HG02938 (cell line): ENCODE measurements around the gene KCTD19.
"Not testable (repeated sequence)": the region's sequence is repeated elsewhere in the genome, so short reads cannot be mapped to it uniquely, and the experiment has no call there.

Source experiments
- ATAC-seq: cut with Tn5 transposase; IDR thresholded peaks from one replicate; pipeline ENCODE4 v1.9.1; 2021; ENCODE audit warnings: mild to moderate bottlenecking, moderate library complexity; ENCODE audit not compliant: unreplicated experiment

Gene KCTD19

DNA sequence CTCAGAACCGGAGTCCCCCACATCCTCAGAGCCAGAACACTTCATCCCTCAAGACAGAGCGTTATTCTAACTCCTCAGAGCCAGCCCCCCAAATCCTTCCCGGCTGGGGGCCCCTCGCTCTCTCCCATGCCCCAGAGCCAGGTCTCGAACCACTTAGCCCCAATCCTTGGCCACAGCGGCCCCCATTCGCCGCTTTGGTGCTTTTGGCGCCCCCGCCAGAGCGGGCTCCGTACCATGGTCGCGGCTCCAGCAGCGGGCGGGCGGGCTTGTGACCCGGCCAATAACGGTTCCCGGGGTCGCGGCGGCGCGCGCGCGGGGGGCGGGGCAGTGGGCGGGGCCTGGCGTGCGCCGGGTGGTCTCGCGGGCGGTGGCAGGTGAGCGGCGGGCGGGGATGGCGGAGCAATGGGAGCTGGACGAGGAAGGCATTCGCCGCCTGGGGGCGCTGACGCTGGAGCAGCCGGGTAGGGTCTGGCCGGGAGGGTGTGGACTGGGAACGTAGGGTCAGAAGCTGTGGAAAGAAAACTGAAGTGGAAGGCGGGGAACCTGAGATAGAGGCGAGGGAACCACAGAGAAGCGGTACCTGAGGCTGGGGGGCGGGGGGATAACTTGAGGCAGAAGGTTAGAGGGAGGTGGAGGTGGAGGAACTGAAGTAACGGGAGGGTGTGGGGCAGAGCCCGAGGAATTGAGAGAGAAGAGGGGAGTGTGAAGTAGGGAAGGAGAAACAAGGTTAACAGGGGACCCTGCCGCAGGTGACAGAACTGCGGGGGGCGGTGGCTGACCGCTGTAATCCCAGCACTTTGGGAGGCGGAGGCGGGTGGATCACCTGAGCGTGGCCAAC is at the start of gene KCTD19, which contains the start of gene LRRC36:
Gene KCTD19, minus strand, starts transcription at position 270 of the 838 bp plus-strand sequence. Its CDS starts 34 bp downstream, at position 236.
Gene LRRC36, plus strand, starts transcription at position 344 of the 838 bp plus-strand sequence. Its CDS starts 48 bp downstream, at position 392.
- ATAC-seq = no peak

DNA sequence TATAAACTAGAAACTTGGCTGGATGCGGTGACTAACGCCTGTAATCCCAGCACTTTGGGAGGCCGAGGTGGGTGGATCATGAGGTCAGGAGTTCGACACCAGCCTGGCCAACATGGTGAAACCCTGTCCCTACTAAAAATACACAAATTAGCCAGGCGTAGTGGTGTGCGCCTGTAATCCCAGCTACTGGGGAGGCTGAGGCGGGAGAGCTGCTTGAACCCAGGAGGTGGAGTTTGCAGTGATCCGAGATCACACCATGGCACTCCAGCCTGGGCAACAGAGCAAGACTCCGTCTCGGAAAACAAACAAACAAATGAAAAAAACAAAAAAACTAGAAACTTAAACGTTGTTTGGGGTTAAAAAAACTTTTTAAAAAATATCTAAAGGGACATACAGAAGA is 49.5 kb upstream of the KCTD19 start:
- not testable (repeated sequence) for ATAC-seq

DNA sequence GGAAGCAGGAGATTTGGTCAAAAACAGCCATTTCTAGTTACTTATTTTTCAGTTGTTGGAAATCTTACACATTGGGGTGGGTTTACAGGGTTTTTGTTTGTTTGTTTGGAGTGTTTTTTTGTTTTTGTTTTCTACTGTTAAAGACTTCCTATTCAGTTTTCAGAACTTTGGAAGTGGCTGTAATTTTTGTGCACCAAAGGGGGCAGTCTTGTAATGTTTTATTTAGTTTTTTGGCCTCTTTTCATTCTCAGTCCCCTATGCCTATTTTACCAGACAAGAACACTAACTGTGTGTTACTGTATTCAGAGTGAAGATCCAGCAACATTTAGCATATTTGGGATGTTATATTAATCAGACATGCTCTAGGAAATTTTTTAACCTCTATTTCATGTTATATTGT is 46.1 kb upstream of the KCTD19 start:
- no peak for ATAC-seq

DNA sequence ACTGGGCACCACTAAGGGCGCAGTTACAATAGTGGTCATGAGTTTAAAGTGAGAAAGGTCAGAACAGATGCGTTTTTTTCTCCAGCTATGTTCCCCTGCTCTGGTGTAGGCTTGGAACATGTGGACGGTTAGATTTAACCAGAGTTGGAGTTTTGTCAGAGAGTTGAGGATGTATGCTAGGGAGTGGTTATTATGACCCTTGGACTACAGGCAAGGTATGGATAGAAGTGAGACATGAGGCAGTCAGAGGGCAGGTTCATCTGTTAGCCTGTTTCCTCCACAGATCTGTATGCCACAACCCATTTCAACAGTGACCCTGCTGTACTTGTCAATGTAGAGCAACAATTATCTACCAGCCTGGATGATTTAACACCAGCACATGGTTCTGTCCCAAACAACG is 44.1 kb upstream of the KCTD19 start:
- ATAC-seq = no peak

DNA sequence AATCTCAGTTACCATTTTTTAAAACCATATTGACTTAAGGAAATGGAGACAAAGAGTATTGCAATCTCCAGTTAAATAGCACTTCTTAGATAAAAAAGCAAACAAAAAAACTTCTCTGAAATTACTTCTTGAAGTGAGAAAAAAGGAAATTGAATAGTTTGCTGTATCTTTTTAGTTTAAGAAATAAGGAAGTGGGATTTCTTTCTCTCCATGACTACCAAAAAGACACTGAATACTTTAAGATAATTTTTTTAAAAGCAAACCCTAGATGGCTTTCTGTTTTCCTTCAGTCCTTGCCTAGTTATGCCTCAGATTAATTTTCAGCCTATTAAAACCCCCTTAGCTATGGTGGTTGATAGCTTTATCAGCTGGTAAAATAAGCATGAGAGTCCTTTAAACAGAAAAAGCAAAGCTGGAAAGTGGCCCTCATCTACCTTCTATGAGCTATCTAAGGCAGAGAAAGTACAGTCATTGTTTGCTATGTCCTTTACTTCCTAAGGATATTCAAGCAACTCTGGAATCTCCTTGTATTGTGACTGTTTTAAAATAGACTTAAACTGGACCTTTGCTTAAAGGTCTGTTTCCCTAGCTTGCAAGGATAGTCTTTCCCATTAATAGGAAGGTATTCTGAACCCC is 38.2 kb upstream of the KCTD19 start:
- ATAC-seq = no peak

DNA sequence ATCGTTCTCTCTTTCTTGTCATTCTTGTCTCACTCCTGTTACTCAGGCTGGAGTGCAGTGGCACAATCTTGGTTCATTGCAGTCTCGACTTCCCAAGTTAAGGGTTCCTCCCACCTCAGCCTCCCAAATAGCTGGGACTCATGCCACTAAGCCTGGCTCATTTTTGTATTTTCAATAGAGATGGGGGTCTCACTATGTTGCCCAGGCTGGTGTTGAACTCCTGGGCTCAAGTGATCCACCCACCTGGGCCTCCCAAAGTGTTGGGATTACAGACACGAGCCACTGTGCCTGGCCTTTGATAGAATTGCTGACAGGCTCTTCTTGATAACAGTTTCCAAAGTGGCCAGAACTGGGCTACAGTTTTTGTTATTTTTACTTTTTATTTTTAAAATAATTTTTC is 34.5 kb upstream of the KCTD19 start:
- no peak for ATAC-seq

DNA sequence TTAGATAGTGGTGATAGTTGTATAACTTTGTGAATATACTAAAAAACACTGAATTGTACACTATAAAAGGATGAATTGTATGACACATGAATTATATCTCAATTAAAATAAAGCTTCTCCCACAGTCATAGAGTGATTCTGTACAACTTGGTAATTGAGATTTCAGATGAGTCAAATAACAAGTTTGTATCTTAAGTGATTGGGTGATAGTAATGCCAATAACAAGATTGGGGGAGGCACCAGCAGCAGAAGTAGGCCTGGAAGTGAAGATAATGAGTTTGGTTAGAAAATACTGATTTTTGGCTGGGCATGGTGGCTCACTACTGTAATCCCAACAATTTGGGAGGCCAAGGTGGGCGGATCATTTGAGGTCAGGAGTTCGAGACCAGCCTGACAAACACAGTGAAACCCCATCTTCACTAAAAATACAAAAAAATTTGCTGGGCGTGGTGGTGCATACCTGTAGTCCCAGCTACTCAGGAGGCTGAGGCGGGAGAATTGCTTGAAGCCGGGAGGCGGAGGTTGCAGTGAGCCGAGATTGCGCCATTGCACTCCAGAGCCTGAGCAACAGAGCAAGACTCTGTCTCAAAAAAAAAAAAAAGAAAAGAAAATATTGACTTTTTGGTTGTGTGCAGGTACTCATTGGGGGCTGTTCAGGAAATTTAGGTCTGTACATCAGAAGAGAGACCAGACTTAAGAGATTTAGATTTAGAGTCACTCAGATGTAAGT is 33.2 kb upstream of the KCTD19 start:
- ATAC-seq = not testable (repeated sequence)

DNA sequence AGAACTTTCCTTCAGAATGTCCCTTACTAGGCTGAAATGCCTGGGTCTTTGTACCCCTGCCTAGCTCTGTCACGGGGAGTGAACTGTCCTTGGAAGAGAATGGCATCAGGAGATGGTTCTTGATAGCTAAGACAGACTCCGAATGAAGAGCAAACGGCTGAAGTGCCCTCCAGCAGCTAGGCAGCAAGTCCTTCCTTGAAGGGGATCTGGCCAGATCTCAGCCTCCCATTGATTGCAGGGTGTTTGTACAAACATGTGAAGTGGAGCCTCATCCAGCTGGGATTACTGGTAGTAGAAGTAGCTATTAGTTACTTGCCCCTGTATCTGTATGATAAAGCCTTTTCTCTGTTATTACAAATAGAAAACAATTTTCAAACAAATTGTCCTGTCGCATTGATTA is 31.0 kb upstream of the KCTD19 start:
- no peak for ATAC-seq

DNA sequence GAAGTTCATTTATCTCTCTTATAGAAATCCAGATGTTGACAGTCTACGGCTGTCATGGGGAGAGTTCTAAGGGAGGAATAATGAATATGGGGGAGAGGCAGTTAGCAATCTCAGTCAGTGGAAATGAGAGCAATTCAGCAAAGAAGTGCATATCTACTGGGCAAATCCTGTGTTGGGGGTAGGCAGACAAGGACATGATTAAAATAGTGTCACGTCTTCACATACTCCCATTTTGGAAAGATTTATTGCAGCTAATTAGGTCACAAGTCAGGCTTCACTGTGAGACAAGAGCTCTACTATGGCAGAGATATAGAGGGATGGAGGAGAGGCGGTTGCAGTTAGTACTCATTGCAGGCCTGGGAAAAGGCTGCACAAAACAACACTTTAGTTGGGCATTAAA is 29.9 kb upstream of the KCTD19 start:
- ATAC-seq = no peak

DNA sequence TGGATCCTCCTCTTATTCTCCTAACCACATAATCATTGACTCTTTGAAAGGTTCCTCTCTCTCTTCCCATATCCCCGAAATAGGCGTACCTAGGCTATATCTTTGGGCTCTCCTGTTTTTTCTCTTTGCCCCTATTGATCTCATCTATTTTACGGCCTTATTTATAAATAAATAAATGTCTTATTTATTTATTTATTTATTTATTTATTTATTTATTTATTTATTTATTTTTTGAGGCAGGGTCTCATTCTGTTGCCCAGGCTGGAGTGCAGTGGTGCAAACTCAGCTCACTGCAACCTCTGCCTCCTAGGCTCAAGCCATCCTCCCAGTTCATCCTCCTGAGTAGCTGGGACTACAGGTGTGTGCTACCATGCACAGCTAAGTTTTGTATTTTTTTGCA is 25.9 kb upstream of the KCTD19 start:
- ATAC-seq = not testable (repeated sequence)

DNA sequence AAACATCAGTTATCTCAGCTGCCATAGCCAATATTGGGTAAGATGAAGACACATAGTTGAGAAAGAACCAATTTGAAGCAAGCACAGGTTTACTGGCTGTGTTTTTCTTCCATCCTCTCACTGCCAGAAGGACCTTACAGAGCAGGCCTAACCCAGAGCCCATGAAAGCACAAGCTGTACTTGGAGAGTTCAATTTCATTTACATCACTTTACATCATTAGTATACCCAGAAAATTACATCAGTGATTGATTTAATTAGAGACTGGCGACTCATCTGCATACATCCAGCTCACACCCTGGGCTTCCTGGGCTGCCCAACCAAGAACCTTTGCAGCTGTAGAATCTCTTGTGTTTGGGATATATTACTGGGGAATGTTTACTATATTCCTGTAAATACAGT is 23.8 kb upstream of the KCTD19 start:
- ATAC-seq = no peak

DNA sequence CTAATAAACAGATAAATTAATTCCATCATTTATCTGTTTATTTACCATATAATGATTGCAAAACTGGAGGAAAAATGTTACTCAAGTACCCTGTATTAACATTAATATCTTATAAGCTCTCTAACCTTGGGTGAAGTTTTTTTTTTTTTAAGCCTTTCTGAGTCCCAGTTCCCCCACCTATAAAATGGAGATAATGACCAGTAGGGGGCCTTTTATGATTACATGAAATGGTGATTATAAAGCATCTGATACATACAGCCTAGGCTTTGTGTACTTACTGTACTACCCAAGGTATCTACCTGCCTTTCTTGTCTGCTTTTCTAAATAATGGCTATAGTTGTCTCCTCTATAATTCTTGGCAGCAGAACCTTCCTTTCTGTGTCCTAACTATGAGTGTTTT is 22.6 kb upstream of the KCTD19 start:
- ATAC-seq = no peak

DNA sequence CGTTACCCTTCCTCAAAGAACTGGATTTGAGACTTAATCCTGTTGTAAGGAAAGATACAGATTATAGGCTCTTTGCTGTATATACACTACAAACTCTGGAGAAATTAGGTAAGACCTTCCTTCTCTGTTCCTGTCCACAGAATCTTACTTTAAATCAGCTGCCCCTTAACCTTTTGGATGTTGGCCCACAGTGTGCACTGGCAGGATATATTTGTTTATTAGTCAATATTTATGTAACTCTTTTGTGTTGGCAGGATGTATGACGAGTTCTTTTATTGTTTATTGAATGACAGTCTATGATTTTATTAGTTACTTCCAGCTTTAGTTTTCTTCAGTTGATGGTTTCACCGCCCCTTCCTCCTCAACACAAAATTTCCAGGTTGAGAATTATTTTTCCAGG is 19.8 kb upstream of the KCTD19 start:
- ATAC-seq = no peak

DNA sequence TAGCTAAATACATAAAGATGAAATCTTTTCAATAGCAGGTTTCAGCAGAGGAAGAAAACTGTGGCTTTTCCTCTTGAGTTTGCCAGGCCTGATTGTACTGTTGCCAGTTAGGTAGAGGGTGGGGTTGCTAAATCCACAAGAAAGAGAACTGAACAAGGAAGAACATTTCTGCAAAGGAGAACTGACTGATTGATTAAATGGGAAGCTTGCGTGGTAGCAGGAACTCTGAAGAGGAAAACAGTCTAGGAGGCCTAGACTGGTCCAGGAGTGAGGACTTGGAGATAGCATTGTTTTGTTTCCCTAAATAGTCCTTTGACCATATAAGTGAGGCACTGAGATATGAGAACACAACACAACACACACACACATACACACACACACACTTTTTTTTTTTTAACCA is 18.9 kb upstream of the KCTD19 start:
- no peak for ATAC-seq

DNA sequence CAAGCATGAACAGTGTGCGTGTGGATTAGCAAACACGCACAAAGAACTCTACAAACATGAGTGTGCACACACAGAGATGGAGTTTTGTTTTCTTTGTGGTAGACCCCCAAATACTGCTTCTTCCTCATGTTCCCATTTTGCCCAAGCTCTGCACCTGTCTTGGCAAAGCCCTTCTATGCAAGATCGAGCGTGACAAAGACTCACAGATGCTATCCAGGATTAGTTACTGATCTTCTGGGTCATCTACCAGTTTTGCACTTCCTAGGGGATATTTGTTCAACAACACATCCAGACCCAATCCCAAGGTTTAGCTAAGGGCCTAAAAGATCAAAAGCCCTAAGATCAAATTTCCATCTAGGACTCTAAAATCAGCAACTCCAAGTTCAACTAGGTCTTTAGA is 16.1 kb upstream of the KCTD19 start:
- no peak for ATAC-seq

DNA sequence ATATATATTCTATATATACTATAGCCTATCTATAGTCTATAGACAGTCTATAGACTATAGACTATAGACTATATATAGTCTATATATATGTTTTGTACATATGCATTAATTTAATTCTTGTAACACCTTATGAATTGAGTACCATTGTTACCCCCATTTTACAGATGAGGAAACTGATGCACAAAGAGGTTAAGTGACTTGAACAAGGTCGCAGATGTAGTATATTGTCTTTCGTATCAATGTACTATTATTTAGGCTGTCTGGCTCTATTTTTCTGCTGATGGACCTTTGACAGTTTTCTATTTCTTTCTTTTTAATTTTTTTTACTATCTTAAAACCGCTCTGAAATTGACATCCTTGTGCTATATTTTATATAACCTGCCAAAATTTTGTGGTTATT is 14.7 kb upstream of the KCTD19 start:
- ATAC-seq = no peak

DNA sequence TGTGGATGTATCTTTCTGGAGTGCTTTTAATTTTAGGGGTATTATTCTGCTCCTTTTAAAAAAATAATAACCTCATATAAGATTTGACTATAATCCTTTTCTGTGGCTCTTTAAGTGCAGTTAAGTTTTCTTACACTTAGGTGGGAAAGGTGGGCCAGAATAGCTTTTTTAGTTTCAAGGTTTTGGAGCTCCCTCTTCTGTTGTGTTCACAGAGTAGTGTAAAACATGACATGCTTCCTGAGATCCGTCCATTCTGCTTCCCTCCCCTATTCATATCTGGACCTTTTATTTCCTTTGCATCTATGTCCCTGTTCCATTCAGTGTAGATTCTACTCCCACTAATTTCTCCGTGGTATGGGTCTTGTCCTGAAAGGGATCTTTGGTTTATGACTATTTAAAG is 12.9 kb upstream of the KCTD19 start:
- no peak for ATAC-seq

DNA sequence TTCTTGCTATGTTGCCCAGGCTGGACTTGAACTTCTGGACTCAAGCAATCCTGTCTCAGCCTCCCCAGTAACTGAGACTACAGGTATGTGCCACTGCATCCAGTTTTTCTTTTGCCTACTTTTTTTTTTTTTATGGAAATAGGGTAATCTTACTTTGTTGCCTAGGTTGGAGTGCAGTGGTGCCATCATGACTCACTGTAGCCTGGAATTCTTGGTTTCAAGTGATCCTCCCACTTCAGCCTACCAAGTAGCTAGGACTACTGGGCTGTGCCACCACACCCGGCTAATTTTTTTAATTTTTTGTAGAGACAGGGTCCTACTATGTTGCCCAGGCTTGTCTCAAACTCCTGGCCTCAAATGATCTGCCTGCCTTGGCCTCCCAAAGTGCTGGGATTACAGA is 10.1 kb upstream of the KCTD19 start:
- ATAC-seq = no peak

DNA sequence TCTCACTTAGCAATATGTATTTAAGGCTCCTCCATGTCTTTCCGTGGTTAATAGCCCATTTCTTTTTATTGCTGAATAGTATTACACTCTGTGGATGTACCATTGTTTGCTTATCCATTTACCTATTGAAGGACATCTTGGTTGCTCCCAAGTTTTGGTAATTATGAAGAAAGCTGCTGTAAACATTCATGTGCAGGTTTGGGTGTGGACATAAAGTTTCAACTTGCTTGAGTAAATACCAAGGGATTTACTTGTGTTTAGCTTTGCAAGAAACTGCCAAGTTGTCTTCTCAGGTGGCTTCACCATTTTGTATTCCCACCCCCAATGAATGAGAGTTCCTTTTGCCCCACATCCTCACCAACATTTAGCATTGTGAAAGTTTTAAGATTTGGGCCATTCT is 9.6 kb upstream of the KCTD19 start:
- no peak for ATAC-seq

DNA sequence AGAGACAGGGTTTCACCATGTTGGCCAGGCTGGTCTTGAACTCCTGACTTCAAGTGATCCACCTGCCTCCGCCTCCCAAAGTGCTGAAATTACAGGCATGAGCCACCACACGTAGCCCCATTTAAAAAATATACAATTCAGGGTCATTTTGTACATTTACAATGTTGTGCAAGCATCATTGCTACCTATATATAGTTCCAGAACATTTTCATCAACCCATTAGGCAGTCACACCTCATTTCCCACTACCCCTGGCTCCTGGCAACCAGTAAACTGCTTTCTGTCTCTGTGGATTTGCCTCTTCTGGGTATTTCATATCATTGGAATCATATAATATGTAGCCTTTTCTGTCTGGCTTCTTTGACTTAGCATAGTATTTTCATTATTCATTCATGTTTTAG is 6.8 kb upstream of the KCTD19 start:
- no peak for ATAC-seq

DNA sequence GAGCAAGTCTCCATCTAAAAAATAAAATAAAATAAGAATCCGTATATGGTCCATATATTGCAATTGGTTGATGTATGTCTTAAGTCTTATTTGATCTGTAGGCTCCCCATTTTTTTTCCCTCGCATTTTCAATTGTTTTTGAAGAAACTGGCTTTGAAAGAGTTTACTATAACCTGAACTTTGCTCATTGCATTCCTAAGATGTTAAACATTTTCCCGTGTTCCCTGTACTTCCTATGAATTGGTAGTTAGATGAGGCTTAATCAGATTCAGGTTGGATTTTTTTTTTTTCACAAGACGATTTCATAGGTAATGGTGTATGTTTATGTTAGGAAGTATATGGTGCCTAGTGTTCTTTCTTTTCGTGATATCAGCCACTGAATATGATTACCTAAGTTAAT is 3.4 kb upstream of the KCTD19 start:
- ATAC-seq = no peak

DNA sequence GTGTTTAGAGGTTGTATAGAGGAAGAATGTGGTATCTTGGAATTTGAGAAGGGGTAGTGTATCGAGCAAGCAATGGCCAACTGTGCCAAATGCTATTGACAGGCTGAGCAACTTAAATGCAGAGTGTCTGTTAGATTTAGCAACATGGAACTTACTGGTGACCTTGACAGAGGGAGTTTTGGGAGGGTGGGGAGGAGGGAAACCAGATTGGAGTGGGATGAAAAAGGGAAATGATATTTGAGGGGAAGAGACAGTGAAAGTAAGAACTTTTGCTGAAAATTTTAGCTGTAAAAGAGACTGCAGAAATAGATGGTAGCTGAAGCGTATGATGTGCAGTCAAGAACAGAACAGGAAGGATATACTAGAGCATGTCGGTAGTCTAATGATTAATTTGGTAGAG is 1.2 kb upstream of the KCTD19 start:
- ATAC-seq = no peak
